Measurements from ENCODE around the gene RELL1.

The RELL1 gene, protein sequence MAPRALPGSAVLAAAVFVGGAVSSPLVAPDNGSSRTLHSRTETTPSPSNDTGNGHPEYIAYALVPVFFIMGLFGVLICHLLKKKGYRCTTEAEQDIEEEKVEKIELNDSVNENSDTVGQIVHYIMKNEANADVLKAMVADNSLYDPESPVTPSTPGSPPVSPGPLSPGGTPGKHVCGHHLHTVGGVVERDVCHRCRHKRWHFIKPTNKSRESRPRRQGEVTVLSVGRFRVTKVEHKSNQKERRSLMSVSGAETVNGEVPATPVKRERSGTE

GRCh38 chr4:37686373-37687193, at the start of gene RELL1:
TSS of gene RELL1 (minus strand) at chr4:37686376. CDS start at chr4:37686287, 89 bp downstream.
- peak; percentile 90 for DNase-seq (ENCODE audit: extremely low spot score, insufficient read length, low read depth)
- FAIRE-seq: peak; percentile 99

- DNase-seq (ENCODE audit: extremely low spot score, insufficient read length, low read depth) (no peak), FAIRE-seq (no peak)
Observed at GRCh38 chr4:37735578-37735977, 49.4 kb upstream of the RELL1 start.

DNA sequence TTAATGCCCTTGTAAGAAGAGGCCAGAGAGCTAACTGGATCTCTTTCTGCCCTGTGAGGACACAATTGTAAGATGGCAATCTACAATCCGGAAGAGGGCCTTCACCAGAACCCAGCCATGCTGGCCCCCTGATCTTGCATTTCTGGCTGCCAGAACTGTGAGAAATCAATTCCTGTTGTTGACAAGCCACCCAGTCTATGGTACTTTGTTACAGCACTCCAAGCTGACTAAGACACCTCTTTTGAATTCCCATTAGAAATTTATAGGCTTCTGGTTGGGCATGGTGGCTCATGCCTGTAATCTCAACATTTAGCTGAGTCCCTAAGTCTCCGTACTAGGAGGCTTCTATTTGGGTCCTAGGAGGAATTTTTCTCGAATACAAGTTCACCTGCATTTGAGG, 48.8 kb upstream of the RELL1 start:
- FAIRE-seq (no peak), DNase-seq (ENCODE audit: extremely low spot score, insufficient read length, low read depth) (no peak)

DNA sequence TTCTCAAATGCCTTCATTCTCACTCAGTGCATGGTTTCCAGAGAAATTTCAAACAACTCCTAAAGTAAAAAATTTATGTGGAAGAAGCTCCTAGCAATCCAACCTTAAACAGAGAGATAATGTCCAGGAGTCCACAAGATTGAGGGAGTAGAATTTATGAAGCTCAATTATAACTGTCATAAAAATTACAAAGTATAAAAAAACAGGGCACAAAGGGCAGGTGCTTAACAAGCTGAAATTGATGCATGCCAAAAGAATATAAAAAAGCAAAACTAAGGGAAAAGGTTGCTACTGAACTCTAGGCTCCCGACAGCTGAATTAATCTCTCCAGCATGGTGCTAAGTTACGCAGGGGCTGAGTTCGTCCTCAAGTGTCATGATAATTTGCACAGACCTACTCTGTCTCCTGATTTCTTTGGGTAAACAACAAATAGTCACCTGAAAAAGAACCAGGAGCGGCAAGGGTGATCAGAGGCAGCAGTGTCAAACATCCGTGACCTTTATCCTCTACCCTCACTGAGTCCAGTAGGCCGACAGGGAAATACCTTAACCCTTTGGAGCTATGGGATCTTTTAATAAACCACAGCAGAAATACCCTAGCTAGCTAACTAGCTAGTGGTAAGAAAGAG, 47.2 kb upstream of the RELL1 start:
- FAIRE-seq (no peak), DNase-seq (ENCODE audit: extremely low spot score, insufficient read length, low read depth) (no peak)

DNA sequence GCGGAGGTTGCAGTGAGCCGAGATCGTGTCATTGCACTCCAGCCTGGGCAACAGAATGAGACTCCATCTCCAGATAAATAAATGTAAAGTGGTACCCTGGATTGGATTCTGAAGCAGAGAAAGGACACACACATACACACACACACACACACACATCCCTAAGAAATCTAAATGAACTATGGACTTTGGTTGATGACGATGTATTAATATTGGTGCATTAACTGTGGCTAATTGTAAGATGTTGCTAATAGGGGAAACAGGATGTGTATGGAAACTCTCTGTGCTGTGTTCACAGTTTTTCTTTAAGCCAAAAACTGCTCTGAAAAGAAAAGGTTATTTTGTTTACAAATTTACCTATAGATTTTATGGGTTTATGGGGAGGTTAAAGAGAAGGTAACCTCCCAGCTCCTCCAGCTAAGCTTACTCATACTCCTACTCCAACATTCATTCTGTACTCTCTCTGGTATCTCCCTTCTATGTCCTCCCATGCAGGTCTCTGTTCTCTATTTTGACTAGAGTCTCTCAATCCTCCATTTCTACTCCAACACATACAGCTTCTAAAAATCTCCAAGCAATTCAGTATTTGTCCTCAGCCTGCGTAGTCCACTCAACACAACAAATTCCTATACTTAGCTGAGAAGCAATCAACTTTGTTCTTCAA, 46.5 kb upstream of the RELL1 start:
- FAIRE-seq (no peak), DNase-seq (ENCODE audit: extremely low spot score, insufficient read length, low read depth) (no peak)

DNA sequence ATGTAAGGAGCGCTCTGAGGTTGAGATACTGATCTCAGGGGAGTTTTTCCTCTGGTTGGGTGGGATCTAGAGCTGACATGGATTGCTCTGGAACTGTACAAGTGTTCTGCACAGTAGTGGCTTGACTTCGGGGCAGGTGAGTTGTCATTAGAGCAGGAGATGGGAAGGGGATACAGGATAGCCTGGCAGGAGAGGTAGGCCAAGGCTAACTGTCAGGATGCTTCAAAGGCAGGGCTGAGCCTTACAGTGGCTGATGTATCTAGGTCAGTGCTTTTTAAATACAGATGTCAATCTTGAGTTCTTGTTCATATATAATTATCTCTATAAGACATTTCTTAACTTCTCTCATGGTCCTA, 43.5 kb upstream of the RELL1 start:
- FAIRE-seq (no peak), DNase-seq (ENCODE audit: extremely low spot score, insufficient read length, low read depth) (no peak)

- FAIRE-seq (no peak), DNase-seq (ENCODE audit: extremely low spot score, insufficient read length, low read depth) (no peak)
Observed at GRCh38 chr4:37728064-37728463, 41.9 kb upstream of the RELL1 start.

- no peak for DNase-seq (ENCODE audit: extremely low spot score, insufficient read length, low read depth)
- FAIRE-seq: no peak
Observed at GRCh38 chr4:37727635-37728034, 41.5 kb upstream of the RELL1 start.

DNA sequence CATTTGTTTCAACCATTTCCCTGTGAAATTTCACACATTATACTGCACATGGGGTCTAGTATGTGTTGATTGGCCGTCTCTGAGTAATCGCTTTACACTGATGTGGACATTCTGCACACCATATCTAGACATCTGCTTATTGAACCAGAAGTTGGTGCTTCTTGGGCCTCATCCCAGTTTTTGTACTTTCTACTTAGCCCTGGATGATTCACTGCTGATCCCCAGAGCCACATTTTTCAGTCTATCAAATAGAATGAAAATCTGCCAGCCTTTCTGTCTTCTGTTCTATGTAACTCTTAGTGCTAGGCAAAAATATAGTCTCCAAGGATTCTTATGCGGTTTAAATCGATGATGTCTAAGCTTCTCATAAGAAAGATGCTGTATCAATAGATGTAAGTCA, 40.5 kb upstream of the RELL1 start:
- DNase-seq (ENCODE audit: extremely low spot score, insufficient read length, low read depth): no peak
- no peak for FAIRE-seq

- DNase-seq (ENCODE audit: extremely low spot score, insufficient read length, low read depth): no peak
- no peak for FAIRE-seq
Observed at GRCh38 chr4:37725718-37726117, 39.5 kb upstream of the RELL1 start.

DNA sequence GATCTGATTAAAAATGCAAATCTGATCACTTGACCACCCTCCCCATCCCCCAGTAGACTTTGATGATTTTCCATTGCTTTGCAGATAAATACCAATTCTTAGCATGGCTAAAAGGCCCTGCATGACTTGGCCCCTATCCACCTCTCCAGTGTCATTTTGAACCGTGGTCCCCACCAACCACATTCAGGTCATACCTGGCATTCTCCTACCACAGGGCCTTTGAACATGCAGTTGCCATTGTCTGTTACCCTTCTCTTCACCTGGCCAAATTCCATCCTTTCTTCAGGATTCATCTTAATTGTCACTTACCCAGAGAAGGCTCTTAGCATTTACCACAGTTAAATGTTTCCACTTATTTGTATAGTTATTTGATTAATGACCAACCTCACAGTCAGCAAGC, 36.9 kb upstream of the RELL1 start:
- no peak for FAIRE-seq
- DNase-seq (ENCODE audit: extremely low spot score, insufficient read length, low read depth): no peak

DNA sequence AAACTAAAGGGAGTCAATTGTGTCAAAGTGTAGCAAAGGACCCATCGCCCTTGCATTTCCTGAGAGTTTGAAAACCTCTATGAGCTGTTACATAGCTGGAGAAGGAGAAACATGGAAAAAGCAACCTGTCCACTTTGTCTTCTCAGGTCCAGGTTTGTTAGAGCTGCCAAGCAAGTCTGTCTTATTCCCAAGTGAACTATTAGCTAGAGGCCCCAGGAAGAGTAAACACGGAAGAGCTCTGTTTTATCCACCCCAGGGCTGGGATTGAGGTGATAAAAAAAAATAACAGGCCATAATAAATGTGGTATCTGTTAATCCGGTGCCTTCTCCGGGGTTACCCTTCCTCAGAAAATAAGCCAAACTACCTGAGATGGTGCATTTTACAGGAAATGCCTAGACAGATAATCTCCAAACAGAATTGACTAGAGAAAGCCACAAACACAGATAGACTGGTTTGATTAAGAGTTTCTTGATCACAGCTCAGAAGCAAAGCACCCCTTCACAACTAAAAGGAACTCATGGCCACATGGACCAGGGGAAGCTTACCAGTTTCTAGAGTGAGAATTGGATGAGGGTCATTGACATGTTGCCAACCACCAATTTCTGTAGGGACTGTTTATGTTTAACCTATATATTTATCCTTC, 35.9 kb upstream of the RELL1 start:
- DNase-seq (ENCODE audit: extremely low spot score, insufficient read length, low read depth): no peak
- FAIRE-seq: no peak

DNA sequence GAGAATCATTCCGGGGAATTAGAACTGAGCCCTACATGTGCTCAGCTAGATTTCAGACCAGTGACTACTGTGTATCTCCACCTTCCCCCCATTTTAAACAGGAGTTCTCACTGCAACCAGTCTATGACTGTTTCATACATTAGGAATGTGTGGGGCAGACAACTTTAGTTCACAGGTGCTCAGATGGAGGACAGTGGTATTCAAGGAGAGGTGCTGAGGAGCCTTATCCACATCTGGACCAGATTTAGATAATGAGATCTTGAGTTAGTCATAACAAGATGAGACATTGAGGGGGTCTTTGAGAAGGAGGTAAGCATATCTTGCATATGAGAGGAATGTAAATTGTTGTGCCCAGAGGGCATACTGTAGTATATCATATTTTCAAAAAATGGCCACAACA, 32.8 kb upstream of the RELL1 start:
- DNase-seq (ENCODE audit: extremely low spot score, insufficient read length, low read depth) (no peak), FAIRE-seq (no peak)

DNA sequence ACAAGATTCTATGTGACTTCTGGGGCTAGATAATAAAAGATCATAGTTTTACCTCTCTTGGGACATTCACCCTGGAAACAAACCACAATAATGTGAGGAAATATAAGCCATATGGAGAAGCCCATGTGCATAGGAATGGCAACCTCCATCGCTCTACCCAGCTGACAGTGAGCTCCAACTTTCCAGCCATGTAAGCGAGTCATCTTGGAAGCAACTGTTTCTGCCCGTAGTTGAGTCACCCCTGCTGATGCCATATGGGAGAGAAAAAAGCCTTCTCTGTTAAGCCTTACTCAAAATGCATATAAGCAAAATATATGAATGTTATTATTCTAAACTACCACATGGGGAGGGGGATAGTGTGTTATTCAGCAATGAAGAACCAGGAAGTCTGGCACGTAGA, 31.4 kb upstream of the RELL1 start:
- FAIRE-seq (no peak), DNase-seq (ENCODE audit: extremely low spot score, insufficient read length, low read depth) (no peak)

DNA sequence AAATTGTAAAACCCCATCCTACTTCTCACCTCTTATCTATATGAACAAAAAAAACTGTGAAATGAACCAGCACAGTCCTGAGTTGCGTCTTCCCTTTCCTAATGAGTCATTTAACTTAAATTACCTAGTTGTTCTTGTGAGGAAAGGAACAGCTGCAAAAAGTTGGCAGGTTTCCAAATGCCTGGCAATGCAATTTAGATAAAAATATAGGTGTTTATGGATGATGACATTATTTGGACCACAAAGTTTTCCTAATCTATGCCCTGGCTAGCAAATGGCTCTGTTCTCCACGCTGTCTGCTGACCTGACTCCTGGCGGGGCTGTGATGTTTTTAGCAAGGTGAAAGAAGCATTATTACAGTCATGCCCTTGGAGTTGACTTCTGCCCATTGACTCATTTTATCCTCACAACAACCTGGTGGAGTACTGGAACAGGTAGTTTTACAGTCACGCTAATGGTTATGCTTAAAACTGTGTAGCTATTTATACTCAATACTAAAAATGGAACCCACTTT, 29.8 kb upstream of the RELL1 start:
- DNase-seq (ENCODE audit: extremely low spot score, insufficient read length, low read depth) (peak; percentile 45), FAIRE-seq (peak; percentile 15)

DNA sequence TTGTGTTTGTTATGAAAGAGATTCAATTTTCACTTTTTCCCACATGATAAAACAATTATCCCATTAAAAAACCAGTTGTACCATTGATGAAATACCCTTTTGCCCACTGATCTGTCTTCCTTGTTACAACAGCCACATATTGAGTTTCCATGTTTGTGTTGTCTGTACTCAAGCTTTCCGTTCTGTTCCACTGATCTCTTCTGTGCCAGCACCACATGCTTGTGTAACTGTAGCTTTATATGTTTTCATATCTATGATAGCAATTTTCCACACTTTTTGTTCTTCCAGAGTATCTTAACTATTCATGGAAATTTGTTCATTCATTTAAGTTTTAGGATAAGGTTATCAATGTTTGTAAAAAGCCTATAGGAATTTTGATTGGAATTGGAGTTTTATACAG, 24.3 kb upstream of the RELL1 start:
- DNase-seq (ENCODE audit: extremely low spot score, insufficient read length, low read depth) (no peak), FAIRE-seq (no peak)

DNA sequence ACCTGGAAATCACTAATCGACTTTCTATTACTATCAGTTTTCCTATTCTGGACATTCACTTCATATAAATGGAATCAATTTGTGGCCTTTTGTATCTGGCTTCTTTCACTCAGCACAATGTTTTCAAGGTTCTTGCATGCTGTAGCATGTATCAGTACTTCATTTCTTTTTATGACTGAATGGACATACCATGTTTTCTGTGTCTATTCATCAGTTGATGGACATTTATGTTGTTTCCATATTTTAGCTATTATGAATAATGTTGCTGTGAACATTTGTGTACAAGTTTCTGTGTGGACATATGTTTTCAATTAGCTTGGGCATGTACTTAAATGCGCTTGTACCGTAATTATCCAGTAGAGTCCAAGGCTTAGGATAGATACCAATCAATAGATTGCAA, 19.9 kb upstream of the RELL1 start:
- DNase-seq (ENCODE audit: extremely low spot score, insufficient read length, low read depth) (no peak), FAIRE-seq (no peak)

DNA sequence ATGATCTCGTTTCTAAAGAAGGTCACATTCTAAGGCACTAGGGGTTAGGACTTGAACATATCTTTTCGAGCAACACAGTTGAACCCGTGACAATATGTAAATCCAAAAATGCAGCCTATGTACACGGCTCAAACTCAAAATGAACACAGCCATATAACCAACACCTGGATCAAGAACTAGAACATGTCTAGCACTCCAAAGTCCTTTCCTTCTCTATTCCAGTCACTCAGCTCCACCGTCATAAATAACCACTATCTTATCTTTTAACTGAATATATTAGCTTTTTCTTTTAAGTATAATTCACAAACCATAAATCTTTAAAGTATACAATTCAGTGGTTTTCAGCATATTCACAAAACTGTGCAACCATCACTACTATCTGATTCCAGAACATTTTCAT, 19.4 kb upstream of the RELL1 start:
- DNase-seq (ENCODE audit: extremely low spot score, insufficient read length, low read depth): no peak
- no peak for FAIRE-seq

DNA sequence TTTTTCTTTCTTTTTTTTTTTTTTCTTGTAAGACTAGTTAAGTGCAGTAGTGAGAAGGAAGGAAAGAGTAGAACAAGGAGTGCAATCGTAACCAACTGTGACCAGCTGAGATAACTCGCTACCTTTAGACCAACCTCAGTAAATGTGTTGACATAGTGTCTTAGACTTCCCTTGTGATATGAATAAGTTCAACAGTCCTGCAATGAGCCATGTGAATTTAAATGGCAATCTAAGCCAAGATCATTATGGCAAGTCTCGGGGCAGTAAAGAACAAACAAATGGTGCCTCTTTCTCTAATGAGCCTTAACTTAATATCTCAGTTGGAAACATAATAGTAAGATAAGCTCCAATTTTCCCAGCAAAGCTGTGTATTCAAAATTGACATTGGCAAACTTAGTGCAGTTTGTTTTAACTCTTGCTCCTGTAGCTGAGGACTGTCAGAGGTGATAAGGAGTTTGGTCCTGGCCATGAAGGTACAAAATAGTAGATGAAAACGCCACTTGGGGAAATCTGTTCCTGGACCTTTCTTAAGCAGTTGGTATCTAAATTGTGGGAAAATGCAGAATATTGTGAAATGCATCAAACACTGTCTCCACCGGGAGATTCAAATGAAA, 13.8 kb upstream of the RELL1 start:
- no peak for FAIRE-seq

DNA sequence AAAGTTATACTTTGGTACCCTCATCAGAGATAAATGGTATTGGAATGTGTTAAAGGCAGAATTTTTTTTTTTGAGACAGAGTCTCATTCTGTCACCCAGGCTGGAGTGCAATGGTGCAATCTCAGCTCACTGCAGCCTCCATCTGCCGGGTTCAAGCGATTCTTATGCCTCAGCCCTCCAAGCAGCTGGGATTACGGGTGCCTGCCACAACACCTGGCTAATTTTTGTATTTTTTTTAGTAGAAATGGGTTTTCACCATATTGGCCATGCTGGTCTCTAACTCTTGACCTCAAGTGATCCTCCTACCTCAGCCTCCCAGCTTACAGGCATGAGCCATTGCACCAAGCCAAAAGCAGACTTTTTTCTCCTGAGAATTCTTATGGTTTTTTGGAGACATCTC, 11.4 kb upstream of the RELL1 start:
- no peak for FAIRE-seq
- no peak for DNase-seq (ENCODE audit: extremely low spot score, insufficient read length, low read depth)

More for the DNA sequence above, 13.8 kb upstream of the RELL1 start:
- no peak for DNase-seq (ENCODE audit: extremely low spot score, insufficient read length, low read depth)

Measured in GM18507 (cell line).